Body of pancreas (tissue), 4 donors: ENCODE measurements around the gene BIRC6. TPM values are rescaled to one million over a fixed set of nuclear protein-coding genes. Genes with fewer than 3 reads are reported as not detected.

Source experiments
- ATAC-seq: fragments of 150-250 bp; one replicate; pipeline ENCODE4 v1.9.1; 2016
- DNase-seq, 4 donors: peaks; one replicate each; pipeline ENCODE4 v3.0.0-alpha.2; 2019
- H3K27ac ChIP-seq, 4 donors: fragments of 200-600 bp; sonication (generic); 1 replicate in 3 of 4; 2 replicates in 1 of 4; pipeline versions ENCODE4 v1.5.1 to v1.6.1; 2016 to 2019; ENCODE audit warnings: mild to moderate bottlenecking in 1 of 4, mixed read lengths in 1 of 4, moderate library complexity in 1 of 4
- H3K27me3 ChIP-seq, 2 donors: fragments of 200-600 bp; sonication (generic); one replicate each; pipeline ENCODE4 v1.6.0; 2016; ENCODE audit warnings: mild to moderate bottlenecking in 1 of 2
- H3K36me3 ChIP-seq, 2 donors: fragments of 200-600 bp; sonication (generic); replicated peaks in 1 of 2; 2 replicates each; pipeline ENCODE4 v1.5.1; 2016; ENCODE audit warnings: low read depth in 2 of 2; ENCODE audit not compliant: insufficient read depth in 1 of 2
- H3K4me1 ChIP-seq: fragments of 200-600 bp; sonication (generic); one replicate; pipeline ENCODE4 v1.6.0; 2016
- H3K4me3 ChIP-seq, 2 donors: fragments of 200-600 bp; sonication (generic); 1 replicate in 1 of 2; 2 replicates in 1 of 2; pipeline ENCODE4 v1.5.1; 2016 to 2019
- H3K9me3 ChIP-seq, 3 donors: fragments of 200-600 bp; sonication (generic); 1 replicate in 2 of 3; 2 replicates in 1 of 3; pipeline ENCODE4 v1.5.1; 2016
- POLR2A ChIP-seq, 3 donors: fragments of 450-650 bp; IDR thresholded peaks; one replicate each; pipeline ENCODE4 v1.6.1; 2016; ENCODE audit warnings: antibody characterized with exemption in 3 of 3, mild to moderate bottlenecking in 2 of 3
- WGBS, 2 donors: methylation state at CpG; one replicate each; pipeline ENCODE4 v1.1.5; 2017; 5-methylcytosine and 5-hydroxymethylcytosine counted together
- intact Hi-C: fragments of 100-400 bp; cut with DNase I; formaldehyde crosslinking; loops from one replicate; pipeline ENCODE4 v1.15.1; 2023
- total RNA-seq, 2 donors: library from RNA; depleted of rRNA; stranded (reverse); fragments of >200 nt; gene quantifications; one replicate each; pipeline ENCODE4 v1.1.0, GENCODE V29; 2016
- TF ChIP-seq, protein P1 (sequence below), 7 experiments: fragments of 450-650 bp in 4 of 7; fragments of 200-600 bp in 3 of 7; sonication (generic) in 3 of 7; IDR thresholded peaks; one replicate each; pipeline ENCODE4 v1.5.1; 2016 to 2019; ENCODE audit warnings: antibody characterized with exemption in 7 of 7

BIRC6 gene
- total RNA-seq, 2 donors from 2014 or later, result 71.9 to 102 TPM

GRCh38 chr2:32498306-32498705, 141.5 kb downstream of the BIRC6 start:
- no peak for TF ChIP-seq POLR2A (IDR thresholded peaks at IDR 0.05)
- TF ChIP-seq, protein P1, sequence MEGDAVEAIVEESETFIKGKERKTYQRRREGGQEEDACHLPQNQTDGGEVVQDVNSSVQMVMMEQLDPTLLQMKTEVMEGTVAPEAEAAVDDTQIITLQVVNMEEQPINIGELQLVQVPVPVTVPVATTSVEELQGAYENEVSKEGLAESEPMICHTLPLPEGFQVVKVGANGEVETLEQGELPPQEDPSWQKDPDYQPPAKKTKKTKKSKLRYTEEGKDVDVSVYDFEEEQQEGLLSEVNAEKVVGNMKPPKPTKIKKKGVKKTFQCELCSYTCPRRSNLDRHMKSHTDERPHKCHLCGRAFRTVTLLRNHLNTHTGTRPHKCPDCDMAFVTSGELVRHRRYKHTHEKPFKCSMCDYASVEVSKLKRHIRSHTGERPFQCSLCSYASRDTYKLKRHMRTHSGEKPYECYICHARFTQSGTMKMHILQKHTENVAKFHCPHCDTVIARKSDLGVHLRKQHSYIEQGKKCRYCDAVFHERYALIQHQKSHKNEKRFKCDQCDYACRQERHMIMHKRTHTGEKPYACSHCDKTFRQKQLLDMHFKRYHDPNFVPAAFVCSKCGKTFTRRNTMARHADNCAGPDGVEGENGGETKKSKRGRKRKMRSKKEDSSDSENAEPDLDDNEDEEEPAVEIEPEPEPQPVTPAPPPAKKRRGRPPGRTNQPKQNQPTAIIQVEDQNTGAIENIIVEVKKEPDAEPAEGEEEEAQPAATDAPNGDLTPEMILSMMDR (IDR thresholded peaks at IDR 0.05), result no peak
- H3K9me3 ChIP-seq, result no peaks in the 10 kb centered on the region
- H3K4me3 ChIP-seq, result no peak overlapping the region
- intact Hi-C loops, result no loop called here
- ATAC-seq, result no peak
- peaks cover 0 to 10% of the 10 kb centered on the region in 2 donors for H3K36me3 ChIP-seq
- WGBS, 2 donors, result 92 to 93% methylated on average over 6 of the region's 6 CpGs
- H3K4me1 ChIP-seq, result no peaks in the 10 kb centered on the region
- no peaks in the 10 kb centered on the region for H3K27me3 ChIP-seq
- no peak for DNase-seq
- H3K27ac ChIP-seq, result no peak overlapping the region

DNA sequence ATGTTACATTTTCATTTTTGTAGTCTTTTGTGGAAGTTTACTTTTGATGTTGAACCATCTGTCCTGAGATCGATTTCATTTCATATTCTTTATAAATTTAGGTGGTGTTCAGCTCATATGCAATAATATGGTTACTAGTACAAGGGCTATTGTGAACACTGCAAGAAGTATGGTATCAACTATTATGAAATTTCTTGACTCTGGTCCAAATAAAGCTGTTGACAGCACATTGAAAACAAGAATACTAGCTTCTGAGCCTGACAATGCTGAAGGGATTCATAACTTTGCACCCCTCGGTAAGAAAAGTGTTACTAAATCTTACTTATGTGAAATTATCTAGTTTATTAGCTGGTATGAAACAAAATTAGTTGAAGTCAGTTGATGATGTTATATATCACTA, 146.1 kb downstream of the BIRC6 start:
- no peak for ATAC-seq
- no peaks in the 10 kb centered on the region for H3K4me1 ChIP-seq

DNA sequence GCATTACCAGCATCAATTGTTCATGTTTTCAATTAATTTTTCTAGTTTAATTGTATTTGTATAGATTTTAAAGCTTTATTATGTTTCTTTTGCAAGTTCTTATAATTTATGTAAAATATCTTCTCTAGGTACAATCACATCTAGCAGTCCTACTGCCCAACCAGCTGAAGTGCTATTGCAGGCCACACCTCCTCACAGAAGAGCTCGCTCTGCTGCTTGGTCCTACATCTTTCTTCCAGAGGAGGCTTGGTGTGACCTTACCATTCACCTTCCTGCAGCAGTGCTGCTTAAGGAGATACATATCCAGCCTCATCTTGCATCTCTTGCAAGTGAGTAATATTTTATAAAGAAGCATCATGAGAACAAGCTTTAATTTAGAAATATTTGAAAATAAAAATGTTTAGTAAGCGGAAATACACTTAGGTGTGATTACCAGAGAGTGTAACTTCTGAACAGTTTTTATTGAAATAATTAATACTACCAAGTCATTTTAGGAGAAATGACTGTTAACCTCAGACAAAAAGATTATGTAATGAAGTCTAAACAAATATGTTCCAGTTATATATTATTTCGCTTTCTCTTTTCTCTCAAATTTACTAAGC, 148.2 kb downstream of the BIRC6 start:
- Histone ChIP-seq H3K4me3 (no peak overlapping the region), H3K4me1 (no peaks in the 10 kb centered on the region), H3K36me3 (peaks cover 0 to 20% of the 10 kb centered on the region in 2 donors), H3K9me3 (no peaks in the 10 kb centered on the region), H3K27ac (no peak overlapping the region), H3K27me3 (no peaks in the 10 kb centered on the region)
- no peak for DNase-seq
- intact Hi-C loops, result no loop called here
- WGBS, 2 donors, result 89 to 98% methylated on average over 3 of the region's 3 CpGs
- TF ChIP-seq, protein P1 (IDR thresholded peaks at IDR 0.05), result no peak
- TF ChIP-seq POLR2A (IDR thresholded peaks at IDR 0.05), result no peak
- no peak for ATAC-seq

More for the DNA sequence above, 146.1 kb downstream of the BIRC6 start:
- no peaks in the 10 kb centered on the region for H3K9me3 ChIP-seq
- intact Hi-C loops, result no loop called here
- no peaks in the 10 kb centered on the region for H3K27me3 ChIP-seq
- TF ChIP-seq, protein P1 (IDR thresholded peaks at IDR 0.05), result no peak
- TF ChIP-seq POLR2A (IDR thresholded peaks at IDR 0.05), result no peak
- H3K36me3 ChIP-seq, result peaks cover 0 to 19% of the 10 kb centered on the region in 2 donors
- H3K27ac ChIP-seq, result no peak overlapping the region
- no peak for DNase-seq
- WGBS, 2 donors, result 94 to 96% methylated on average over 2 of the region's 2 CpGs
- no peak overlapping the region for H3K4me3 ChIP-seq

DNA sequence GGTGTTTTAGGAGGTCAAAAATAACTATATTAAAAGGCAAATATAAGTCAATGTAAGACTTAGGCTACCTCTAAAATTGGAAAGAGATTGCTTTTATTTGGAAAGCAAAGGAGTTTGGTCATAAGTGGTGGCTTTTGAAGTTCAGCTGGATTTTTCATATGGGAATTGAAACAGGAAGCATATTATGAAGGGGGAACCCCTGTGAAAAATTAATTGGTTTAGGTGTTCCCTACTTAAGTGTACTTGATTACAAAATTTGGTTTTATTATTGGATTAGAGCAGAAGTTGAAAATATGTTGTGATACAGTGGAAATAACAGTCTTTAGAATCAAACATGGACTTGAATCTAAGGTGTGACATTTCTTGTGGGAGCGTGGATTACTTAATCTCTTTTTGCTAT, 149.6 kb downstream of the BIRC6 start:
- WGBS, 2 donors, result 60 to 70% methylated on average over 1 of the region's 1 CpG
- ATAC-seq (no peak), DNase-seq (no peak)
- no peaks in the 10 kb centered on the region for H3K9me3 ChIP-seq
- H3K27me3 ChIP-seq, result no peaks in the 10 kb centered on the region
- H3K27ac ChIP-seq, result no peak overlapping the region
- peaks cover 0 to 24% of the 10 kb centered on the region in 2 donors for H3K36me3 ChIP-seq
- no peak overlapping the region for H3K4me3 ChIP-seq
- intact Hi-C loops, result no loop called here
- TF ChIP-seq, protein P1 (IDR thresholded peaks at IDR 0.05), result no peak
- no peak for TF ChIP-seq POLR2A (IDR thresholded peaks at IDR 0.05)
- H3K4me1 ChIP-seq, result no peaks in the 10 kb centered on the region

GRCh38 chr2:32514946-32515345, 158.1 kb downstream of the BIRC6 start:
- no peak for TF ChIP-seq POLR2A (IDR thresholded peaks at IDR 0.05)
- TF ChIP-seq, protein P1 (IDR thresholded peaks at IDR 0.05), result no peak
- H3K4me3 ChIP-seq, result no peak overlapping the region
- H3K4me1 ChIP-seq, result no peaks in the 10 kb centered on the region
- intact Hi-C loops, result no loop called here
- peaks cover 20 to 26% of the 10 kb centered on the region in 2 donors for H3K36me3 ChIP-seq
- no peaks in the 10 kb centered on the region for H3K27me3 ChIP-seq
- H3K9me3 ChIP-seq, result no peaks in the 10 kb centered on the region
- 91 to 93% methylated on average over 2 of the region's 2 CpGs for WGBS, 2 donors
- ATAC-seq, result no peak
- no peak for DNase-seq
- no peak overlapping the region for H3K27ac ChIP-seq
